ENCODE data around the gene PTPRM.

PTPRM gene

DNA sequence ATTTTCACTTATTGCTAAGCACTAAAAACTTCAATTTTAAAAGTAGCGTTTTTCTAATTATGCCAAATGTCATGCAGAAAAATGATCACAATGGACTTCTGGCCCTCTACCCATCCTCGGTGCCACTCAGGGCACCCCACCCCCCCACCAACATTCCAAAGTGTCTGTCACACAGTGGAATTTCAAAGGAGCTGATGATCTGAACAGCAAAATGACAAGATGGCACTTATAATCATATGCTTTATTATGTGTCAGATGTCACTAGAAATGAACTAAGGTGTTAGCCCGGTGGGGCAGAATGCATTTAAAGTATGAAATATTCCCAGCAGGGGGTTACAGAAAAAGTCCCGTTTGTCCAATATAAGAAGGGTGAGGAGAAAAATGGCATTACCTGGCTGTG, 681.5 kb downstream of the PTPRM start:
- no peaks in the 10 kb centered on the region for H3K4me1 ChIP-seq (ENCODE audit: insufficient read depth, low read length)
- ATAC-seq (ENCODE audit: insufficient read depth, low read depth) (no peak), DNase-seq (no peak)
- no peak overlapping the region for H3K9ac ChIP-seq (ENCODE audit: low read depth, low read length)
- H3K27ac ChIP-seq (ENCODE audit: low read length): no peak overlapping the region
- H2AFZ ChIP-seq (ENCODE audit: low read depth, low read length): no peak overlapping the region
- no peaks in the 10 kb centered on the region for H3K9me3 ChIP-seq (ENCODE audit: insufficient read depth, low read length, severe bottlenecking)
- no peaks in the 10 kb centered on the region for H3K79me2 ChIP-seq (ENCODE audit: insufficient read depth, low read length)
- H4K20me1 ChIP-seq (ENCODE audit: insufficient read depth, low read length): no peaks in the 10 kb centered on the region
- TF ChIP-seq, protein P1, sequence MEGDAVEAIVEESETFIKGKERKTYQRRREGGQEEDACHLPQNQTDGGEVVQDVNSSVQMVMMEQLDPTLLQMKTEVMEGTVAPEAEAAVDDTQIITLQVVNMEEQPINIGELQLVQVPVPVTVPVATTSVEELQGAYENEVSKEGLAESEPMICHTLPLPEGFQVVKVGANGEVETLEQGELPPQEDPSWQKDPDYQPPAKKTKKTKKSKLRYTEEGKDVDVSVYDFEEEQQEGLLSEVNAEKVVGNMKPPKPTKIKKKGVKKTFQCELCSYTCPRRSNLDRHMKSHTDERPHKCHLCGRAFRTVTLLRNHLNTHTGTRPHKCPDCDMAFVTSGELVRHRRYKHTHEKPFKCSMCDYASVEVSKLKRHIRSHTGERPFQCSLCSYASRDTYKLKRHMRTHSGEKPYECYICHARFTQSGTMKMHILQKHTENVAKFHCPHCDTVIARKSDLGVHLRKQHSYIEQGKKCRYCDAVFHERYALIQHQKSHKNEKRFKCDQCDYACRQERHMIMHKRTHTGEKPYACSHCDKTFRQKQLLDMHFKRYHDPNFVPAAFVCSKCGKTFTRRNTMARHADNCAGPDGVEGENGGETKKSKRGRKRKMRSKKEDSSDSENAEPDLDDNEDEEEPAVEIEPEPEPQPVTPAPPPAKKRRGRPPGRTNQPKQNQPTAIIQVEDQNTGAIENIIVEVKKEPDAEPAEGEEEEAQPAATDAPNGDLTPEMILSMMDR (IDR thresholded peaks at IDR 0.05; ENCODE audit: borderline replicate concordance, extremely low read depth, low read length, poor library complexity, severe bottlenecking): no peak
- TF ChIP-seq EZH2 (IDR thresholded peaks at IDR 0.05; ENCODE audit: borderline replicate concordance, low read depth, low read length, severe bottlenecking): no peak
- no peak overlapping the region for H3K4me3 ChIP-seq (ENCODE audit: low read depth in 1 of 2, low read length in 2 of 2)
- H3K4me2 ChIP-seq (ENCODE audit: insufficient read depth, low read length): no peak overlapping the region
- no peaks in the 10 kb centered on the region for H3K27me3 ChIP-seq (ENCODE audit: insufficient read depth, low read length, poor library complexity)
- H3K36me3 ChIP-seq (ENCODE audit: insufficient read depth, low read length): no peaks in the 10 kb centered on the region

DNA sequence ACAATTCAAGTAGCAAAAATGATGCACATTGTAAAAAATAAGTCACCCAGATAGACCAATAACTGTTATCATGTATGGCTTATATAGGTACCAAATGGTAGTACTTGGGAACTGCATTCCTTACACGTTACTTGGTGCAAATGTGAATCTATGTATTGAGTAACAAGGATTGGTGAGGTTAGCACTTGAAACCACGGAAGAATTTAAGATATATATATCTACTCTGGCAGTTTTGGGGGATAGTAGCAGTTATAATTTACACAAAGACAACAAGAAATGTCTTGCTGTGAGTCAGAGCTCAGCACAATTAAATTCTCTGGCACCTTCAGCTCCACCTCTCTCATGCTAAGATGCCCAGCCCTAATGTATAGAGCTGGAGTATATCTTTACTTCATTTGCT, 682.7 kb downstream of the PTPRM start:
- ATAC-seq (ENCODE audit: insufficient read depth, low read depth): no peak
- H3K27ac ChIP-seq (ENCODE audit: low read length): no peak overlapping the region

DNA sequence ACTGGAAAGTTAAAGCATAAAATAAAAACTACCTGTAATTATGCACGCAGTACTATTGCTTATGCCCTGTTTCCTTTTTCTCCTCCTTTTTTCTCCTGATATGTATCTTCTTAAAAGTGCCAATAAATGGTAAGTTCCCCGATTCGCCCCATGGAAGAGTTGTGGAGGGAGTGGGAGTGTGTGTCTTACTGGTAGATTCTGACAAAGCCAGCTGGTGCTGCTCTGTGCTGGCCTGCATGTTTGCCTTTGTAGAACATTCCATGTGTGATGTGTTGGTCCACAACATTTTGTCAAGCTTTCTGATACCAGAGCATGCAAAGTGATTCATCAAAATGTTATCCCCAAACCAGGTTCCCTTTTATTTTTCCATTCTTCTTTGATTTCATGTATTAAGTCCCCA, 685.3 kb downstream of the PTPRM start:
- no peaks in the 10 kb centered on the region for H3K36me3 ChIP-seq (ENCODE audit: insufficient read depth, low read length)
- H3K79me2 ChIP-seq (ENCODE audit: insufficient read depth, low read length): no peaks in the 10 kb centered on the region
- no peak overlapping the region for H3K4me3 ChIP-seq (ENCODE audit: low read depth in 1 of 2, low read length in 2 of 2)
- H3K27ac ChIP-seq (ENCODE audit: low read length): no peak overlapping the region
- H3K9me3 ChIP-seq (ENCODE audit: insufficient read depth, low read length, severe bottlenecking): no peaks in the 10 kb centered on the region
- DNase-seq: no peak
- TF ChIP-seq, protein P1 (IDR thresholded peaks at IDR 0.05; ENCODE audit: borderline replicate concordance, extremely low read depth, low read length, poor library complexity, severe bottlenecking): no peak
- no peak for TF ChIP-seq EZH2 (IDR thresholded peaks at IDR 0.05; ENCODE audit: borderline replicate concordance, low read depth, low read length, severe bottlenecking)
- no peak for ATAC-seq (ENCODE audit: insufficient read depth, low read depth)
- H3K4me2 ChIP-seq (ENCODE audit: insufficient read depth, low read length): no peak overlapping the region
- H3K27me3 ChIP-seq (ENCODE audit: insufficient read depth, low read length, poor library complexity): peaks cover 3% of the 10 kb centered on the region
- H2AFZ ChIP-seq (ENCODE audit: low read depth, low read length): no peak overlapping the region
- H3K9ac ChIP-seq (ENCODE audit: low read depth, low read length): no peak overlapping the region
- no peaks in the 10 kb centered on the region for H3K4me1 ChIP-seq (ENCODE audit: insufficient read depth, low read length)
- H4K20me1 ChIP-seq (ENCODE audit: insufficient read depth, low read length): no peaks in the 10 kb centered on the region

More for the DNA sequence above, 682.7 kb downstream of the PTPRM start:
- no peaks in the 10 kb centered on the region for H3K9me3 ChIP-seq (ENCODE audit: insufficient read depth, low read length, severe bottlenecking)
- no peak overlapping the region for H3K4me2 ChIP-seq (ENCODE audit: insufficient read depth, low read length)
- no peaks in the 10 kb centered on the region for H3K27me3 ChIP-seq (ENCODE audit: insufficient read depth, low read length, poor library complexity)
- no peak overlapping the region for H2AFZ ChIP-seq (ENCODE audit: low read depth, low read length)
- H4K20me1 ChIP-seq (ENCODE audit: insufficient read depth, low read length): no peaks in the 10 kb centered on the region
- H3K79me2 ChIP-seq (ENCODE audit: insufficient read depth, low read length): no peaks in the 10 kb centered on the region
- DNase-seq: no peak
- no peak overlapping the region for H3K4me3 ChIP-seq (ENCODE audit: low read depth in 1 of 2, low read length in 2 of 2)
- no peak for TF ChIP-seq EZH2 (IDR thresholded peaks at IDR 0.05; ENCODE audit: borderline replicate concordance, low read depth, low read length, severe bottlenecking)
- TF ChIP-seq, protein P1 (IDR thresholded peaks at IDR 0.05; ENCODE audit: borderline replicate concordance, extremely low read depth, low read length, poor library complexity, severe bottlenecking): no peak
- H3K36me3 ChIP-seq (ENCODE audit: insufficient read depth, low read length): no peaks in the 10 kb centered on the region
- no peak overlapping the region for H3K9ac ChIP-seq (ENCODE audit: low read depth, low read length)
- no peaks in the 10 kb centered on the region for H3K4me1 ChIP-seq (ENCODE audit: insufficient read depth, low read length)

DNA sequence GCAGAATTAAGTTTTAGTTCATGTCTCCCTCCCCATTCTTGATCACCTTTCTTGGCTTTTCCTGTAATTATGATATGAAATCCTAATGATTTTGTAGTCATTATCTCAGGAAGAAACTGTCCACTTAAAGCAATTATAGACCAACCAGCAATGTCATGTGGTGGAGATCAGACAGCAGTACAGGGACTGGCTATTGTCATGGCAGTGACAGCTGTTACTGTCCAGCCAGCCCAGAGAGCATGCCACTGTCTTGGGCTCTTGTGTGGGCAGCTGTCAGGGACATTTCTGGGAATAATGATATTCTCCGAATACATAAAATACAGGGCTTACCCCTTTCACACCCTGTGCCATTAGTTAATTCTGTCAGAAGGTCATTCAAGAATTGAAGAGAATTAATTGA, 686.8 kb downstream of the PTPRM start:
- Histone ChIP-seq H3K27me3 (ENCODE audit: insufficient read depth, low read length, poor library complexity) (peaks cover 3% of the 10 kb centered on the region), H3K4me1 (ENCODE audit: insufficient read depth, low read length) (no peaks in the 10 kb centered on the region), H4K20me1 (ENCODE audit: insufficient read depth, low read length) (no peaks in the 10 kb centered on the region), H3K79me2 (ENCODE audit: insufficient read depth, low read length) (no peaks in the 10 kb centered on the region), H3K9me3 (ENCODE audit: insufficient read depth, low read length, severe bottlenecking) (no peaks in the 10 kb centered on the region), H2AFZ (ENCODE audit: low read depth, low read length) (no peak overlapping the region), H3K9ac (ENCODE audit: low read depth, low read length) (no peak overlapping the region), H3K4me3 (ENCODE audit: low read depth in 1 of 2, low read length in 2 of 2) (no peak overlapping the region), H3K27ac (ENCODE audit: low read length) (no peak overlapping the region), H3K36me3 (ENCODE audit: insufficient read depth, low read length) (no peaks in the 10 kb centered on the region), H3K4me2 (ENCODE audit: insufficient read depth, low read length) (no peak overlapping the region)
- no peak for TF ChIP-seq EZH2 (IDR thresholded peaks at IDR 0.05; ENCODE audit: borderline replicate concordance, low read depth, low read length, severe bottlenecking)
- TF ChIP-seq, protein P1 (IDR thresholded peaks at IDR 0.05; ENCODE audit: borderline replicate concordance, extremely low read depth, low read length, poor library complexity, severe bottlenecking): no peak
- ATAC-seq (ENCODE audit: insufficient read depth, low read depth) (no peak), DNase-seq (no peak)

Measured in DND-41 (cell line).